ENCODE results near the gene BMPR1B. TPM values are rescaled to one million over a fixed set of nuclear protein-coding genes. Genes with fewer than 3 reads are reported as not detected.

BMPR1B gene
- total and polyA plus RNA-seq, 2 of the 4 experiments (the other 2 are of a cell fraction), result 0.24 to 0.90 TPM

DNA sequence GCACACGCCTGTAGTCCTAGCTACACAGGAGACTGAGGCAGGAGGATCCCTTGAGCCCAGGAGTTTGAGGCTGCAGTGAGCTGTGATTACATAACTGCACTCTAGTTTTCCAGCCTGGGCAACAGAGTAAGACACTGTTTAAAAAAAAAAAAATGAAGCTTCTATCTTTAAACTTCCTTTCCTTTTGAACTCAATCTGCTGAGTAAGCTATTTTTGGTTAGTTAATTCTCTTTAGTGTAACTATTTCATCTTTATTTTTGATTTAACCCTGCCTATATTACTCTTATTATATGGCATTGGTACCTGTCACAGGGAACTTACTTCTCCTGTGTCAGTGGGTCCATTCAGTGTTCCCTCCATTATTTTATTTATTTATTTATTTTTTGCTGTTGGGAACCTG lies 160.8 kb downstream of the BMPR1B start:
- no TSS peak for BruUV-seq (replicated peaks)
- no peak overlapping the region for H2AK9ac ChIP-seq (replicated peaks; ENCODE audit: low read depth, low read length, poor library complexity)
- H3K4me2 ChIP-seq (ENCODE audit: low read depth, low read length), result no peak overlapping the region
- no peak overlapping the region for H2AK5ac ChIP-seq (ENCODE audit: low read depth, low read length)
- dilution Hi-C loops (cut with HindIII; ENCODE audit: low sequenced_read_pairs, unreplicated experiment) (no loop called here), intact Hi-C loops (cut with micrococcal nuclease) (no loop called here), in situ Hi-C loops (cut with MboI; ENCODE audit: low sequenced_read_pairs) (no loop called here)
- ATAC-seq (ENCODE audit: low read depth), result no peak
- CTCF ChIA-PET, result no interaction called here
- H3K56ac ChIP-seq (ENCODE audit: extremely low read depth, insufficient read depth, low read length), result no peak overlapping the region
- H3K27me3 ChIP-seq (ENCODE audit: control insufficient read depth, insufficient read depth, low read length), result no peaks in the 10 kb centered on the region
- H3K23ac ChIP-seq (ENCODE audit: low read depth, low read length), result no peak overlapping the region
- H4K5ac ChIP-seq (ENCODE audit: low read depth, low read length), result no peak overlapping the region
- H3K9me1 ChIP-seq (ENCODE audit: insufficient read depth, low read length), result no peaks in the 10 kb centered on the region
- DNase-seq, result no peak
- POLR2A ChIA-PET (ENCODE audit: unreplicated experiment), result no interaction called here
- H3K9ac ChIP-seq (ENCODE audit: low read depth, low read length), result no peak overlapping the region
- no peaks in the 10 kb centered on the region for H4K20me1 ChIP-seq (ENCODE audit: insufficient read depth, low read length)
- H3K36me3 ChIP-seq (ENCODE audit: control insufficient read depth, insufficient read depth, low read length), result no peaks in the 10 kb centered on the region
- H4K91ac ChIP-seq (ENCODE audit: insufficient read depth, low read depth, low read length), result no peak overlapping the region
- H3K79me1 ChIP-seq (ENCODE audit: low read depth in 1 of 2, low read length in 2 of 2), result no peaks in the 10 kb centered on the region
- 100% methylated on average over 1 of the region's 1 CpG; no CpG with 5 or more reads in 1 of the 2 experiments for WGBS, 2 experiments (ENCODE audit: extremely low coverage in 2 of 2, insufficient read length in 1 of 2)
- H2BK15ac ChIP-seq (ENCODE audit: low read depth, low read length), result no peak overlapping the region
- no peak overlapping the region for H2BK120ac ChIP-seq (ENCODE audit: low read depth, low read length)
- H3K9me3 ChIP-seq (ENCODE audit: control insufficient read depth, insufficient read depth, low read length), result peaks cover 4% of the 10 kb centered on the region; the same call in 1 of the 2 replicates
- no peak overlapping the region for H2BK20ac ChIP-seq (ENCODE audit: low read depth, low read length)
- H2BK5ac ChIP-seq (ENCODE audit: low read depth, low read length, poor library complexity, severe bottlenecking), result no peak overlapping the region
- TF ChIP-seq MAZ (IDR thresholded peaks at IDR 0.05; ENCODE audit: borderline replicate concordance, low read depth, low read length), result no peak
- TF ChIP-seq MAFK (IDR thresholded peaks at IDR 0.05; ENCODE audit: low read depth, low read length), result peak; percentile 99
- no peak for TF ChIP-seq SMC3 (IDR thresholded peaks at IDR 0.05; ENCODE audit: low read depth, low read length)
- TF ChIP-seq FOS (IDR thresholded peaks at IDR 0.05; ENCODE audit: low read depth, low read length), result no peak
- no peak overlapping the region for H2AFZ ChIP-seq (replicated peaks; ENCODE audit: low read length, poor library complexity)
- H3K4ac ChIP-seq (ENCODE audit: low read depth, low read length), result no peak overlapping the region; the same call in 1 of the 2 replicates
- H3K18ac ChIP-seq (ENCODE audit: low read depth, low read length), result no peak overlapping the region
- no peak overlapping the region for H3K14ac ChIP-seq (replicated peaks; ENCODE audit: low read depth, low read length)
- no peaks in the 10 kb centered on the region for H3K4me1 ChIP-seq (ENCODE audit: control insufficient read depth, insufficient read depth, low read length)
- H3K4me3 ChIP-seq (ENCODE audit: insufficient read depth, low read depth, low read length), result no peak overlapping the region
- H3K27ac ChIP-seq (ENCODE audit: insufficient read depth, low read length), result no peak overlapping the region
- no peak overlapping the region for H4K8ac ChIP-seq (ENCODE audit: low read depth in 2 of 2, low read length in 2 of 2)

All from IMR-90 (cell line).